HG02970 (cell line): Measurements from ENCODE around the gene EDC4.
"Not testable (repeated sequence)": the region's sequence is repeated elsewhere in the genome, so short reads cannot be mapped to it uniquely, and the experiment has no call there.

Experiments
- ATAC-seq: cut with Tn5 transposase; IDR thresholded peaks from one replicate; pipeline ENCODE4 v1.9.1; 2021; ENCODE audit warnings: mild to moderate bottlenecking, moderate library complexity, moderate number of reproducible peaks; ENCODE audit not compliant: unreplicated experiment, low FRiP score

The EDC4 gene

DNA sequence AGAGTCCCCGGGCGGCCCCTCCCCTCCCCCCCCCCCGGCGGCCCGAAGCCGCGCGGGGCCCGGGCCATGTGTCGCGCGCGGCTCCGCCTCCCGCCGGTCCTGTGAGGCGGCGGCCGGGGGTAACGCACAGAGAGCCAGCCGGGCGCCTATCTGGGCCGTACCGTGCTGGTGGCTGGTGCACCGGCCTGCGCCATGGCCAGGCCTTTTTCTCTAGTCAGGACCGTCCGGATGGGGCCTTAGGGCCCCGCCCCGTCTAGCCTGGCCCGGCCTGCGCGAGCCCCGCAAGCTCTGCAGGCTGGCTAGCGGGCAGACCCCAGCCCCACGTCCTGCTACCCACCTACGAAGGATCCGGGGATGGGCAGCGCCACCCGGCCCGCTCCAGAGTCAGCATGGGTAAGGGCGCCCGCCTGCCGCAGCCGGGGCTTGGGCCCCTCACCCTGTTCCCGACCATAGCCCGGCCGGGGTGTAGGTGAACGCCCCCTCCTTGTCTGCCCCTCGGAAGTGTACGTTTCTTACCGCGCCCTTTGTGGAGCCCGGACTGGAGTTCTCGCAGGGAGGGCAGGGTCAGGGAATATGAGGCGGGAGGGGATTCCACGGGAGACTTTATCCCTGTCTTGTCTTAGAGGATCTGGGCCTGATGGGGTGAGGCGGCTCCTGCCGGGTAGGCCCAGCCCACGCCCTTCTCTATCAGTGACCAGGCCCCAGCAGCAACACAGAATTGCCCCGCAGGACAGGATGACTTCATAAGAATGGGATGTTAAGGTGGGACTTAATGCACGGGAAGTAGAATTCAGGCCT is 25.6 kb upstream of the EDC4 start, which contains the start of gene CENPT:
Gene CENPT (minus strand): TSS at position 630 of the 798 bp plus-strand sequence. CDS start 13,834 bp downstream, outside the sequence.
- peak; percentile 31 for ATAC-seq

DNA sequence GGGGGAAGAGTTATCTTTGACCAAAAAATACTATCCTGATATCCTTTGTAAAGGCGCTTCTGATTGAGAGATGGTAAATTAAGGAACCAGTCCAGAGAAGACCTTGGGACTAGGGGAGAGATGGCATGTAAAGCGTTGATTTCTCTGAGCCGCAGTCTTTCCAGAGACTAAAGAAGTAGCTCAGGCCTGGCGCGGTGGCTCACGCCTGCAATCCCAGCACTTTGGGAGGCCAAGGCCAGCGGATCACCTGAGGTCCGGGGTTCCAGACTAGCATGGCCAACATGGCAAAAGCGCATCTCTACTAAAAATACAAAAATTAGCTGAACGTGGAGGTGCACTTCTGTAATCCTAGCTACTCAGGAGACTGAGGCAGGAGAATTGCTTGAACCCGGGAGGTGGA is 24.7 kb upstream of the EDC4 start:
- no peak for ATAC-seq

DNA sequence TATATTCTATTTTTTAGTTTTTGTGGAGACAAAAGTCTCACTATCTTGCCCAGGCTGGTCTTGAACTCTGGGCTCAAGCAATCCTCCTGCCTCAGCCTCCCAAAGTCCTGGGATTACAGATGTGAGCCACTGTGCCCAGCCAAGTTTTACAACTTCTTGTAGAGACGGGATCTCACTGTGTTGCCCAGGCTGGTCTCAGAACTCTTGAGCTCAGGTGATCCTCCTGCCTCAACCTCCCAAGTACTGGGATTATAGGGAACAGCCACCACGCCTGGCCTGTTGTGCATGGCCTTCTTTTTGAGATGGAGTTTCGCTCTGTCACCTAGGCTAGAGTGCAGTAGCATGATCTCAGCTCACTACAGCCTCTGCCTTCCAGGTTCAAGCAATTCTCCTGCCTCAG is 19.2 kb upstream of the EDC4 start:
- ATAC-seq: no peak

DNA sequence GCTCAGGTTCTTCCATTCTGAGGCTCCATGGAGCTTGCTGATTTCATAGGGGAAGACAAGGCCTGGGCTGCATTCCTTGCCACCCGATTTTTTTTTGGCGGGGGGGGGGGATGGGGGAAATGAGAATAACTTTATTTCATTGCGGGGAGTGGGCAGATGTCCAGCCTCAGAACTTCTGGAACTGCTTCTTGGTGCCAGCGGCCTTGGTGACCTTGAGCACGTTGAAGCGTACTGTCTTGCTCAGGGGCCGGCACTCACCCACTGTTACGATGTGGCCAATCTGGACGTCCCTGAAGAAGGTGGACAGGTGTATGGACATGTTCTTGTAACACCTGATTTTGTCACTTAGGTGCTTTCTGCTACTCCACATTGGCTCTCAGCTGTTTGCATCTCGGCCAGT is 17.1 kb upstream of the EDC4 start:
- no peak for ATAC-seq

DNA sequence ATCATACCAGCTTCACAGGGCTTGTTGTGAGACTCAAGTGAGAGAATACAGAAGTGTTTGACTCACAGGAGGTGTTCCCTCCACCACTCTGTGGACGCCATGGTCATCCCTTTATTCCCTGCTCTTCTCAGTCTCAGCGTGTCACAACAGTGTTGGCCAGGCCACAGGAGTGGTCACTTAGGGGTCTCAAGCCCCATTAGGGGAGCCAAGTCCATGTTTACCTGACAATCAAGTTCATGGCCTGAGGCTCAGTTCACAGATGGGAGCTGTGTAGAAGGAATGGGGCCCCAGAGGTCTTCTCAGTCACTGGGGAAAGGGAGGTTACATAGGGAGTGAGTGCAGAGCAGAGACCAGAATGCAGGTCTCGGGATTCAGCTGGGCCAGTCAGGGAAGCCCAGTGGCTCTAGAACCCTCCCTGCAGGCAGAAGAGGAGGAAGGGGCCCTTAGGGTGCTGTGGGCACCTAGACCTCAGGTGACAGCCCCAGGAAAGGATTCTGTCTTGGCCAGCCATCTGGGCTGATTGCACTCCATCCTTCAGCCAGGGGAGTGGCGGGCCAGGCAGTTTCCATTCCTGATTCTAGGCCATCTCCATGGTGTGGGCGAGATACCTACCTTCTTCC is 15.8 kb upstream of the EDC4 start:
- no peak for ATAC-seq

DNA sequence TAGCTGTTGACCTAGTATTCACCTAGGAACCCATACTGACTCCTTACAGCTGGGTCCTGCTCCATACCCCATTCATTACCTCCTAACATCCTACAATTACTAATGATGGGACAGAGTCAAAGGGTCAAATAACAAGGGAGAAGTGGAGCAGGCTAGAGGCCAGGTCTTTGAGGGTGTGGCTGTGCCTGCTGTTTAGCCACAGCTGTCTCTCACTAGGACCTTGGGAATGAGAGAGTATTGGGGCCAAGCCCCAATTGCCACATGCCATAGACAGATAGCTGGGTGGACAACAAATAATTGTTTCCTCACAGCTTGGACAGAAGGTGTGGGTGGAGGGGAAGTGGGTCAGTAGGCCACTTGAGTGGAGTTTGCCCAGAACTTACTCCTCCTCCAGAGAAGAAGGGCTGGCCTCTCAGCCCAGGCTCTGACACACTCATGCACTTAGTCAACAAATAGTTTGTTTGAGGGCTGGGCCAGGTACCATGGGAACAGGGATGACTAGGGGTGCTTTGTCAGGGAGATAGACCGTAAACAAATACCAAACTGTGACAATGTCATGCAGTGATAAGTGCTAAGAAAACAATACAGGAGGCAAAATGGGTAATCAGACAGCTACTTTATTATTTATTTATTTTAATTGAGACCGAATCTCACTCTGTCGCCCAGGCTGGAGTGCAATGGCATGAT is 15.2 kb upstream of the EDC4 start:
- ATAC-seq: no peak

DNA sequence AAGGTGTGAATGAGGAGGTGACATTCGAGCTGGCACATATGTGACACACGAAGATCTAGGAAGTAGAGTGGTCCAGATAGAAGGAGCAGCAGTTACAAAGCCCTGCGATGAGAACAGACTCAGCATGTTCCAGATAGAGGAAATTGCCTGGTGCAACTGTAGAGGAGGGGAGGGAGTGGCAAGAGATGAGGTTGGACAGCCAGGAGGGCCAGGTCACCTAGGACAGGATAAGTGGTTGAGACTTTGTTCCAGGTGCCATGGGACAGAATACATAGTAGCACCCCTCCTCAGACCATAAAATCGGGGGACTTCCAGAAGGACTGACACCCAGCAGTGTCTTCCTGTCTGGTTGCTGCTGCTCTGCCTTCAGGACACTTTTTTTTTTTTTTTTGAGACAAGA is 14.4 kb upstream of the EDC4 start:
- ATAC-seq: no peak

DNA sequence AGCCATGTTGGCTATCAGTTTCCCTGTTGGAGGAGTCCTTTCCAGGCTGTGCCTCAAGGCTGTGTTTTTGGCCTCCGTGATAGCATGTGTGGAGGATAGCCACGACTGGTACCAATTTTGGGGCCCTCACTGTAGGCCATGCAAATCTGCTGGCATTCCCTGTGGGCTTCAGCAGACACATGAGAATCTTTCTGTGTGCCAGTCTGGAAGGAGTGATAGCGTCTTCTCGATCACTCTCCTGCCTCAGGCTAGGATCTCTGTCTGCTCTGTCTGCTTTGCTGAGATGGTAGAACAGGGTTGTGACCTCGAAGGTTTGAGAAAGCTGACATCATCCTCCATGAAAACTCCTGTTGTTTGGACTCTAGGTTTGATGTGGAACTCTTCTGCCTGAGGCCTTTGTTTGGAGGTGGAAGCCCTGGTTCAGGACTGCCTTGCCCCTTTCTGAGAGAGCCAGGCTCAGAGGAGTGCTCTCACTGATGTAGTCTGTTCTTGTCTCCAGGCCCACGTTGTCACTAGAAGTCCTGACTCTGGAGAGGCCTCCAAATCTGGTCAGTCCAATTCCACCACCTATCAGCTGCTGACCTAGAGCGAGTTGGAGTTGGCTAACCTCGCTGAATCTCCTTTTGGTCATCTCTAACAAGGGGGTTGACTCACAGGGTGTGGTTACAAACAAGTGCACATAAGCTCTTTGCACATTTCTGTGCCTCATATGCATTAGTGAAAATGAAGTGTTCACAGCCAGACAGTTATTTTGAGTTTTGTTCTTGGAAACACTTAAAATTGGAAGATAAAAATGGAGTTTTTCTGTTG is 12.1 kb upstream of the EDC4 start:
- no peak for ATAC-seq

DNA sequence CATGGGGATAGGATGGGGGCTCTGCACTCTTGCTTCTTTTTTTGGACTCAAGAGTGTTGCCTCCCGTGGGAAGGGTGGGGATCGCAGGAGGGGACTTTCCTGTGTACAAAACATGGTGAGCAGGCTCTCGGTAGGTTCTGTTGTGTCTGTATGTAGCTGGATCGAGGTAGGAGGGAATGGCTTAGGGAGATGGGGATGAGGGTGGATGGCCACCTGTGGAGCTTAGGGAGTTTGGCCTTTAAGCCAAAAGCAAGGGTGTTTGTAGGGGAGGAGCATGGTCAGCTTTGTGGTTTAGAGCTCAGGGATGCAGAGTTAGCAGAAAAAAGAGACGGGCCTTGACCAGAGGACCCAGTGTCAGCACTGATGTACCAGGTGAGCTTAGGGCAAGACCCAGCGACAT is 11.0 kb upstream of the EDC4 start:
- ATAC-seq: no peak

DNA sequence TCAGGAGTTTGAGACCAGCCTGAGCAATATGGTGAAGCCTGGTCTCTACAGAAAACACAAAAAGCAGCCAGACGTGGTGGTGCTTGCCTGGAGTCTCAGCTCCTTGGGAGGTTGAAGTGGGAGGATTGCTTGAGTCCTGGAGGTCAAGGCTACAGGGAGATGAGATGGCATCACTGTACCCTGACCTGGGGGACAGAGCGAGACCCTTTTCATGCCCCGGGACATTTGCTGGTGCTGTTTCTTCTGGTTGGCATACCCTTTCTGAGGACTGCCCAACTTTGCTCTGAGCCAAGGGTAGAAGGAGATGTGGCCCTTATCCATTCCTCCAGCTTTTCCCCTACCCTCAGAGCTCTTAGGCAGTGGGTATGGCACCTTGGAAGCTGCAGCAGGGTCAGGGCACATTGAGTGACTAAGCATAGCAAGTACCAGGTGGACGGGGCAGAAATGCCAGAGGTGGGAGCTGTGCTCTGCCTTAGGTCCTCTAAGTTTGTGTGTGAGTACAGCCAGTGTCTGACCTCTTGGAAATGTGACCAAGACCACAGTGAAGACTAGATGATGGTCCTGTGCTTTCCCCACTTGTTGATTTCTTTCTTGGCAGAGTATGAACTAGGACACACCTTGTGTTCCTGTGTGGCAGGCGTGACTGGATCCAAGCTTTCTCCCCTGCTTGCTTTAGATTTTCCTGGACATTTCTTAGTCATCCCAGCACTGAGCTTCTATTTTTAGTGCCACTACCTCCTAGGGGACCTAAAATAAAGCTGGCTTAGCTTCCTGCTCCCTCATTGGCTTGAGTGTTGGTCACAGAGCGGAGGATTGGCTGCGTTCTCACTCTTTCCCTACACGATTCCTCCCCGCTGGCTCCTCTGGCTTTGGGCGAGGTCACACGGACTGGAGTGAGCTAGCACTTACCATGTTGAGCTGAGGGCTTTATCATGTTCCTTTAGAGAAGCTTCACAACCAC is 9.9 kb upstream of the EDC4 start:
- ATAC-seq: no peak

DNA sequence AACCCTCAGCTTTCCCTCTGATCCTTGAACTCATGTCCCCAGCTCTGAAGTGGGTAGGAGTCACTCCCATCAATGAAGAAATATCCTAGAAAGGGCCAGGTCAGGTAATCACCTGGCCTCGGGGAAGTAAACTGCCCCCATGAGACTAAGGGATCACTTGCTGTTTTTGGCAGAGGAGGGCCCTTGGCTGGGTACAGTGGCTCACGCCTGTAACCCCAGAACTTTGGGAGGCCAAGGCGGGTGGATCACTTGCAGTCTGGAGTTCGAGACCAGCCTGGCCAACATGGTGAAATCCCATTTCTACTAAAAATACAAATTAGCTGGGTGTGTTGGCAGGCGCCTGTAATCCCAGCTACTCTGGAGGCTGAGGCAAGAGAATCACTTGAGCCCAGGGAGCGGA is 8.8 kb upstream of the EDC4 start:
- ATAC-seq: not testable (repeated sequence)

DNA sequence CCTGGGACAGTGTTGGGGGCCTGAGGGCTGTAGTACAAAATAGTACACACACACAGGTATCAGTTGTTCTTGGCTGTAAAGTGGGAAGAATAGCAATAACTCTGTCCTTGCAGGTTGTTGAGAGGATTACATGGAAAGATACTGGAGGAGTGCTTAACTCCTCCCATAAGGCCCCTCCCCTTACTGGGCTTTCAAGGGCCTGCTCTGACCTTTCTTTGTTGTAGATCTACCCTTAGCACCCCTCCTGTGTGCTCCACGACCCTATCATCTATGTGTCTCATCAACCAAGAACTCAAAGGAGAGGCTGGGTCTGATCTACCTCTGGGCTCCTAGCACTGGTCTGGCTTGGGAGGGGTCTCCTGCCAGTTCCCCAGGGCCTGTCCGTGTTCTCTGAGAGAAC is 8.3 kb upstream of the EDC4 start:
- ATAC-seq: no peak

DNA sequence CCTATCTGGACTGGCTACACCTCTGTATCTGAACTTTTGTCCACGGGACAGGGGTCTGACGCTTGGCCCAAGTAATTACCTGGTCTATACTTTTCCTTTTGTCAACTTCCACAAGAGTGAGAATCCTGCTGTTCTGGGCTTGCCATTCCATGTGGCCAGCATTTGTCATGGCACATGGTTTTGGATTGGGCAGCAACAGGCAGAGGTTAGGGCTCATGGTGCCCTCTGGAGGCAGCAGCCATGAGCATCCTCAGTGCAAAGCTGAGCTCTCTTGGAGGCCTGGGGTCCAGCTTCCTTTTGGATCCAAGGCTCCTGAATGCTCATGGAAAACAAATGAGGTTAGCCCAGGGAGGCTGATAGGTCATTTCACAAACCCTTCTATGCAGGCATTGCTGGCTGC is 7.5 kb upstream of the EDC4 start:
- no peak for ATAC-seq

DNA sequence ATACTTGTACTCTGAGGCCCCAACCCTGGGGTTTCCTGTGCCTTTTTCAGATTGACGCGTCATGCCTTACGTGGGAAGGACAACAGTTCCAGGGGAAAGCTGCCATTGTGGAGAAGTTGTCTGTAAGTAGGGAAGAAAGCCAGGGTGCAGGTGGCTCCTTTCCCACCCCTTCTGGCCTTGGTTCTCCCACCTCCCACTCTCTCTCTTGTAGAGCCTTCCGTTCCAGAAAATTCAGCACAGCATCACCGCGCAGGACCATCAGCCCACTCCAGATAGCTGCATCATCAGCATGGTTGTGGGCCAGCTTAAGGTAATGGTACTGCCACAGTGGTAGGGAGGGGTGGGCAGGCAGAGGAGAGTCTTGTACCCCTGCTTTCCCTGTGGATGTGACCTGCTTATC is 4.6 kb upstream of the EDC4 start:
- ATAC-seq: no peak

DNA sequence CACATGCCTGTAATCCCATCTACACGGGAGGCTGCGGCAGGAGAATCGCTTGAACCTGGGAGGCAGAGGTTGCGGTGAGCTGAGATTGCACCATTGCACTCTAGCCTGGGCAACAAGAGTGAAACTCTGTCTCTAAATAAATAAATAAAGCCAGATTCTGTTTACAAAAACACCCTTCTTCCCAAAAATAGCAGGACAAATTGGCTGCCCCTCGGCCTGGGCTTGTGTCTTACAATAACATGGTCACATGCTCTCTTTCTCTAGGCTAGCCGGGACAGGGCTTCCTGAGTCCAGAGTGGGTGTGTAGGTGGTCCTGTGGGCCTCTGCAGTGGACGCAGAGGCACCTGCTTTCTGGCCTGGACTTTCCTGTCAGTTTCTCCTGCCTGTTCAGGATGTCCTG is 3.2 kb upstream of the EDC4 start:
- ATAC-seq: no peak

DNA sequence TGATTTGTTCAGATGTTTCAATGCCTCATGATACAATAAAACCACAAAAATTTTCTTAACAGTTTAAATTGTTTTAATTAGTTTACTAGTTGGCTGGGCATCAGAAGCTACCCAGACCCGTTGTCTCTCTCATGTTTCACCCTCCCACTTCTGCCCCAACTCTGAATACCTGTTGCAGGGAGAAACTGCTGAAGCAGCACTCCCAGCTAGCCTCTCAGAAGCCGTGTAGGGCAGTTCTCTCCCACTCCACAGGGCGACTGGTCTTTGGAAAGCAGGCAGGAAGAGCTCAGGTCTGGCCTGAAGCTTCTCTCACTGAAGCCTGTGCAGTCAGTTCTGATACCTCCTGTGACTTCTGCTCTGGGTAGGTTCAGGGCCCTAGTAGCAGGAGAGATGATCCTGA is 1.6 kb upstream of the EDC4 start:
- no peak for ATAC-seq

DNA sequence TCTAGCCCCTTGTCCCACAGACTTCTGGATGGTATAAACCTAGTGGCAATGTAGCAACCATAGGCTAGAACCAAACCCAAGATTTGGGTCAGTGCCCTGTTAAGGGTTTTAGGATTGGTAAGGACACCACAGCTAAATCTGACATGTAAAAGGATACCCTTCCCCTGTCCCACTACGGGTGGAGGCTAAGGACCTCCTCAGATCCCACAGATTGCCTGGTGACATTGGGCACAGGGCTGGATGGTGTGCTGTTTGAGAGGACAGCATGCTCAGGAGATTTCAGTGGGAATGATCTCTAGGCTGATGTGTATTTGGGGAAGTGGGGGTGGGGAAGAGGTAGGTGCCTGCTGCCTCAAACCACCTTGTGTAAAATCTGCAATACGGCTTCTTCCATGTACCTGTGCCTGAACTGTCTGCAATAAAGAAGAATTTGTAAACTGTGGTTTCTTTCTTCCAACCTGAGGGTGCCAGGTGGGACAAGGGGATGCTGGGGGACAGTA is 671 bp upstream of the EDC4 start:
- ATAC-seq: no peak

DNA sequence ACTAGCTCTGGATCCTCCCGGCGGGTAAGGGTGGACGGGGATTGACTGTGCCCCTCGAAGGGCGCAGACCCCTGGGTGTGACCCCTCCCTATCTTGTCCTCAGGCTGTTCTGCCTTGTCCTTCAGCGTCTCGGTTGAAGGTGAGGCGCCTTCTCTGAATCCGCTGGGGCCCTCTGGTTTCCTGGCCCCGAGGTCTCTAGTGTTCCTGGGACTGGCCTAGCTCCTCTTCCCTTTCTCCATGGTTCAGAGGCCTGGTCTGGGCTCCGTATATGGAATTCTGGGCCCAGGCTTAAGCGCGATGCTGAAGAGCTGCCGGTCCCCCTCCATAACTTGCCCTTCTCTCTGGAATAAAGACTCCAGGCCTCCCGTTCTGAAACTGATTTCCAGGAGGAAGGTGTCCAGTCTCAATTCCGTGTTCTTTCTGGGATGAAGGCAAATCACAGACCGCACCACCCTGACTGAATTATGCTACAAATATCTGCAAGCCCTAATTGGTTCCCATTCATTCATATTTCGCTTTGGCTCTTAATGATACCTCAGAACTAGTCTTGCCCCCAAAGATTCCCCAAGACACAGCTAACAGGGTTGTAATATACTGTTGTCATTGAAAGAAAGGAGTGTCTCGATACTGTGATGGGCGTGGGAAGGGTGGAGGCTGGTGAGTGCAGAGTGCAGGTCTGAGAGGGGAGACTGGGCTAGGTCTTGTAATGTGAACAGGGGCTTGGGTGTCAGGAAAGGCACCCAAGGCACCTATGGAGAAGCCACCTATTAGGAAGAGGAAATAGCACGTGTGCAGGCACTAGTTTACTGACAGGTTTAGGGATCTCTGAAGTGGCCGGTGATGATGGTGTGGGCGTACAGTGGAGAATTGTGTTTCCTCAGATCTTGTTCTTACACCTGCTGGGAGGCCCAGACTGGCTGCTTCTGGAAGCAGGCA is 851 bp downstream of the EDC4 start:
- no peak for ATAC-seq
